ENCODE results near the gene EVI2B. TPM values are rescaled to one million over a fixed set of nuclear protein-coding genes. Genes with fewer than 3 reads are reported as not detected.
"Not testable (repeated sequence)": the region's sequence is repeated elsewhere in the genome, so short reads cannot be mapped to it uniquely, and the experiment has no call there.

EVI2B gene
- total RNA-seq, 2 experiments from 2014 or later, result 109 TPM

- H3K4me1 Mint-ChIP-seq, result peaks cover 46% of the 10 kb centered on the region
- peaks cover 87% of the 10 kb centered on the region for H3K36me3 Mint-ChIP-seq (ENCODE audit: low read depth)
- DNase-seq, result no peak
- CTCF ChIA-PET, result no interaction called here
- POLR2A ChIA-PET, result interaction anchor here (1.8 to 5.5 kb wide), 3 partner anchors 10 to 240 kb away, joined by 5 to 287 read pairs (median 32); partner anchors contain the start of gene EVI2A
- H3K27ac Mint-ChIP-seq, result peak overlapping the region; percentile 80
- H3K9me3 Mint-ChIP-seq, result peaks cover 4% of the 10 kb centered on the region
- H3K4me3 Mint-ChIP-seq, result peak overlapping the region; percentile 83
- H3K27me3 Mint-ChIP-seq, result no peaks in the 10 kb centered on the region
These were observed 5.2 kb downstream of the EVI2B start for GRCh38 chr17:31308372-31309334.

DNA sequence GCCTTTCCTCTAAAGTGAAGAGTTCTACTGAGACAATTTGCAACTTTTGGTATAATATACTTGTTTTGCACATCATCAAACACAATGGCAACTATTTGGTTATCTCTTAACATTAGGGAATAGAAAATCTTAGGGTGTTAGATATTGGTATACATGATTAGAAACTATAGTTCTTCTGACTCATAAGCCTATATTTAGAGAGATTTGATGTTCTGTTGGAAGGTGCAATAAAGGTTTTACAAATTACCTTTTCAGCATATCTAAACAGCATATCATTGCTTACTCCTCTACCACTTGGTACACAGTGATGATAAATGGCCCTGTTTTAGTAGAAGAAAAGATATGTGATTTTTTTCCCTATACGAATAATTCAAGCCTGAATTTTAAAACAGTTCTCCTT is 6.2 kb downstream of the EVI2B start:
- Mint-ChIP-seq H3K4me1 (peaks cover 46% of the 10 kb centered on the region), H3K4me3 (peak overlapping the region; percentile 83), H3K9me3 (peaks cover 4% of the 10 kb centered on the region), H3K36me3 (ENCODE audit: low read depth) (peaks cover 93% of the 10 kb centered on the region), H3K27me3 (no peaks in the 10 kb centered on the region), H3K27ac (peak overlapping the region; percentile 25)
- CTCF ChIA-PET, result no interaction called here
- POLR2A ChIA-PET, result interaction anchor here (0.8 to 2.9 kb wide), 2 partner anchors 11 to 14 kb away, joined by 4 to 32 read pairs; partner anchors contain the start of gene EVI2A
- no peak for DNase-seq

DNA sequence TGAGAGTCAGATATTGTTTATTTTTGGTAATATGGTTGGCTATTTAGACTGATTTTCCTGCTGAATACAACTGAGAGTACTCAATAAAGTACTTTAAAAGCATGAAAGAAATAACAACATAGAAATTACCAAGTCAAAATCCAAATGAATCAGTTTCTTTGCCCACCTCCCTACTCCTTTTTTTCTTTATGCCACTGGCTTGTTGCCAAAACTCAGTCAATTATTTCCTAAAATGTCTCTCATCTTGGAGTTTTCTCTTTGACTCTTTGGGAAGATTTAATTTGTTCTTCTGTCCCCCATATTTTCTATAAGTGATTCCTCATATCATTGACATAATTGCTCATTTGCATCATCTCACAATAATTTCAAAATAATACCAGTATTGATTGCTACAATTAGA is 14.2 kb downstream of the EVI2B start:
- Mint-ChIP-seq H3K4me3 (no peak overlapping the region), H3K27ac (no peak overlapping the region), H3K4me1 (peaks cover 2% of the 10 kb centered on the region), H3K36me3 (ENCODE audit: low read depth) (peaks cover 31% of the 10 kb centered on the region), H3K27me3 (no peaks in the 10 kb centered on the region), H3K9me3 (no peaks in the 10 kb centered on the region)
- ChIA-PET POLR2A (no interaction called here), CTCF (no interaction called here)
- DNase-seq, result no peak

DNA sequence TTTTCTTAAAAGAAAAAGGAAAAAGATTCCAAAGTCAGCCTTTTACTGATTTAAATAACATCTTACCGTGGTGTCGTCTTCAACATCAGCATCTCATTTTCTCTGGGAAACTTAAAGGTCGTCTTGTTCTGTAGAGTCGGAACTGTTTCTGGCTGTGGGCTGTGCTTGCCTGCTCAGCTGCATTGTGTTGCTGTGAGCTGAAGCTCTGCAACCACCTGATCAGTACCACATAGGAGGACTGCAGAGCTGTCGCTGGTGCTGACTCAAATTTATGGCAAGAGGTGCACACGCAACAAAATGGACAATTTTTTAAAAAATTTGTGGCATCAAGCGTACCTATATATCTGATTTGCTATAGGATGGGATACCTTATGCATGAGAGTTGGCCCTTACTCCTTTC is 16.8 kb downstream of the EVI2B start, which contains the start of gene OMG:
TSS of gene OMG (minus strand) at position 150 of the 400 bp plus-strand sequence. CDS start 908 bp downstream, outside the sequence.
- Mint-ChIP-seq H3K27me3 (no peaks in the 10 kb centered on the region), H3K36me3 (ENCODE audit: low read depth) (peaks cover 10% of the 10 kb centered on the region), H3K9me3 (no peaks in the 10 kb centered on the region), H3K4me1 (no peaks in the 10 kb centered on the region), H3K4me3 (no peak within 1 kb of the TSS), H3K27ac (no peak within 1 kb of the TSS)
- POLR2A ChIA-PET, result no interaction called here
- CTCF ChIA-PET, result no interaction called here
- no peak for DNase-seq

GRCh38 chr17:31296142-31296541 is 17.7 kb downstream of the EVI2B start:
- POLR2A ChIA-PET, result no interaction called here
- Mint-ChIP-seq H3K27ac (no peak overlapping the region), H3K9me3 (no peaks in the 10 kb centered on the region), H3K27me3 (no peaks in the 10 kb centered on the region), H3K36me3 (ENCODE audit: low read depth) (peaks cover 3% of the 10 kb centered on the region), H3K4me3 (no peak overlapping the region), H3K4me1 (no peaks in the 10 kb centered on the region)
- CTCF ChIA-PET, result no interaction called here
- no peak for DNase-seq

DNA sequence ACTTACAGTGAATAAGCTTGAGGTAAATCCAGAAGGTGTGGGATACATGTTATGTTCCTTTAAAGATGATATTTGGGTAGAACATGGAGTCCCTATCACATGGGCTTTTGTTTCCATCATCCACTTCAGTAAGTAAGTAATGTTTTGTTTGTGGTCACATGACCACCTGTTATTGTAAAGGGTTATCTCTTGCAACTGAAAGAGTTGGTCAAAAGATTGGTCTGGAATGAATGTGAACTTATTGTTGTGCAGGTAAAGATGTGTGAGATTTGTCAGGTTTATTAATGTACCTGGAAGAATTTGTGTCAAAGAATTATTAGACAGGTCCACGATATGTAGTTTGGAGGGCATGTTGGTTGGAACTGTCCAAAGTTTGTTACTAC is 18.4 kb downstream of the EVI2B start:
- ChIA-PET POLR2A (no interaction called here), CTCF (no interaction called here)
- no peaks in the 10 kb centered on the region for H3K36me3 Mint-ChIP-seq (ENCODE audit: low read depth)
- no peak overlapping the region for H3K4me3 Mint-ChIP-seq
- no peak overlapping the region for H3K27ac Mint-ChIP-seq
- H3K4me1 Mint-ChIP-seq, result peaks cover under 1% of the 10 kb centered on the region
- DNase-seq, result no peak
- no peaks in the 10 kb centered on the region for H3K9me3 Mint-ChIP-seq
- no peaks in the 10 kb centered on the region for H3K27me3 Mint-ChIP-seq

GRCh38 chr17:31294820-31295488 is 18.9 kb downstream of the EVI2B start:
- H3K36me3 Mint-ChIP-seq (ENCODE audit: low read depth), result no peaks in the 10 kb centered on the region
- H3K4me3 Mint-ChIP-seq, result no peak overlapping the region
- no peaks in the 10 kb centered on the region for H3K9me3 Mint-ChIP-seq
- no peak overlapping the region for H3K27ac Mint-ChIP-seq
- no peaks in the 10 kb centered on the region for H3K27me3 Mint-ChIP-seq
- DNase-seq, result no peak
- POLR2A ChIA-PET, result no interaction called here
- CTCF ChIA-PET, result no interaction called here
- peaks cover 3% of the 10 kb centered on the region for H3K4me1 Mint-ChIP-seq

- H3K27ac Mint-ChIP-seq, result no peak overlapping the region
- ChIA-PET CTCF (no interaction called here), POLR2A (no interaction called here)
- no peaks in the 10 kb centered on the region for H3K27me3 Mint-ChIP-seq
- DNase-seq, result no peak
- H3K36me3 Mint-ChIP-seq (ENCODE audit: low read depth), result no peaks in the 10 kb centered on the region
- H3K4me3 Mint-ChIP-seq, result no peak overlapping the region
- H3K4me1 Mint-ChIP-seq, result peaks cover 3% of the 10 kb centered on the region
- no peaks in the 10 kb centered on the region for H3K9me3 Mint-ChIP-seq
These were observed 19.6 kb downstream of the EVI2B start for GRCh38 chr17:31294231-31294630.

DNA sequence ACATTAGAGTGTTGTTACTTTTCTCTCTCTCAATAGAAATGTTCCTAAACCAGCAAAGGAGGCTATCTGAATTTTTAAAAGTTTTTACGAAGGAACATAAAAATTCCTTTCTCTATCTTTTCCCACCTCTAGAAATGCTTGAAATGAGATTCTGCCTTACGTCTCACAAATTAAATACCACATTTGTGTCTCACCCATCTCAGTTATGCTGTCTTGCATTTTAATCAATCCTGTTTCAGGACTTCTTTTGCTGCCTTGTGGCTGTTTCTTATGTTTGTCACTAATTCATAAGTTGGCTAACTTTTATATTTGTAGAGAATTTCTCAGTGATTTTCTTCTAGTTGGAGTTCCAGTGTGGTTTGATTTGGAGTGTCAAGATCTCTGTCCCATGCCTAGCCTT is 20.3 kb downstream of the EVI2B start:
- no peak for DNase-seq
- H3K9me3 Mint-ChIP-seq, result no peaks in the 10 kb centered on the region
- ChIA-PET POLR2A (no interaction called here), CTCF (no interaction called here)
- no peaks in the 10 kb centered on the region for H3K27me3 Mint-ChIP-seq
- no peaks in the 10 kb centered on the region for H3K36me3 Mint-ChIP-seq (ENCODE audit: low read depth)
- H3K4me3 Mint-ChIP-seq, result no peak overlapping the region
- no peak overlapping the region for H3K27ac Mint-ChIP-seq
- H3K4me1 Mint-ChIP-seq, result peaks cover 3% of the 10 kb centered on the region

DNA sequence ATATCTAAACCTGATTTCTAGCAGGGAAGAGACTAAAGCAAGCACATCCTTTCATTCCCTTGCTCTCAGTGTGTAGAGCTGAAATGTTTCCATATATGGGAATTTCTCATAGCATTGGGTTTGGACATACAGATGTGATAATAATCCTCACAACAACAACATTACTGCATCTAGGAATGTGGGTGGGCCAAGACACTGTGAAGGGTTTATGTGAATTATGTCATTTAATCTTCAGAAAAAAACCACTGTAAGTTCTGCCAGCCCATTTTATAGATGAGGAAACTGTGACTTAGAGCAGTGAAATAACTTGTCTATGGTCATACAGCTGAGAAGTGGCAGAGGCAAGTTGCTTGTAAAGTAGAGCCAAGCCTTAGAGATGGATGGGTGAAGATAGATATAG is 22.0 kb downstream of the EVI2B start:
- Mint-ChIP-seq H3K4me1 (peaks cover 3% of the 10 kb centered on the region), H3K27me3 (no peaks in the 10 kb centered on the region), H3K27ac (no peak overlapping the region), H3K4me3 (no peak overlapping the region), H3K36me3 (ENCODE audit: low read depth) (peaks cover 3% of the 10 kb centered on the region), H3K9me3 (no peaks in the 10 kb centered on the region)
- no peak for DNase-seq
- POLR2A ChIA-PET, result no interaction called here
- CTCF ChIA-PET, result no interaction called here

- Mint-ChIP-seq H3K4me3 (no peak overlapping the region), H3K4me1 (peaks cover 3% of the 10 kb centered on the region), H3K36me3 (ENCODE audit: low read depth) (peaks cover 3% of the 10 kb centered on the region), H3K27me3 (no peaks in the 10 kb centered on the region), H3K9me3 (no peaks in the 10 kb centered on the region), H3K27ac (no peak overlapping the region)
- DNase-seq, result no peak
- ChIA-PET POLR2A (interaction anchor here (1.3 kb wide), 1 partner anchor 30 kb away, joined by 3 read pairs; no protein-coding TSS in a partner anchor), CTCF (no interaction called here)
These were observed 24.1 kb downstream of the EVI2B start for GRCh38 chr17:31289790-31290189.

GRCh38 chr17:31287932-31288331 is 25.9 kb downstream of the EVI2B start:
- CTCF ChIA-PET; DNase-seq; H3K9me3 Mint-ChIP-seq; H3K4me1 Mint-ChIP-seq; H3K27me3 Mint-ChIP-seq; H3K27ac Mint-ChIP-seq; POLR2A ChIA-PET; H3K4me3 Mint-ChIP-seq; H3K36me3 Mint-ChIP-seq (ENCODE audit: low read depth): not testable (repeated sequence)

GRCh38 chr17:31286587-31286986 is 27.3 kb downstream of the EVI2B start:
- POLR2A ChIA-PET, result no interaction called here
- no peak for DNase-seq
- H3K36me3 Mint-ChIP-seq (ENCODE audit: low read depth), result peaks cover 6% of the 10 kb centered on the region
- peaks cover 3% of the 10 kb centered on the region for H3K4me1 Mint-ChIP-seq
- CTCF ChIA-PET, result no interaction called here
- no peak overlapping the region for H3K4me3 Mint-ChIP-seq
- no peaks in the 10 kb centered on the region for H3K9me3 Mint-ChIP-seq
- H3K27ac Mint-ChIP-seq, result no peak overlapping the region
- no peaks in the 10 kb centered on the region for H3K27me3 Mint-ChIP-seq
